Fibroblast of villous mesenchyme (primary cell): Measurements from ENCODE around the gene BHLHE40. TPM values are rescaled to one million over a fixed set of nuclear protein-coding genes. Genes with fewer than 3 reads are reported as not detected.

ENCODE experiments used
- DNase-seq: peaks from one replicate; pipeline ENCODE4 v3.0.0-alpha.2; 2010; ENCODE audit warnings: low read depth
- H3K4me3 ChIP-seq: 2 replicates; pipeline ENCODE4 v1.5.1; 2011; ENCODE audit warnings: low read depth, mild to moderate bottlenecking, low read length
- CTCF ChIP-seq: IDR thresholded peaks from 2 replicates; pipeline ENCODE4 v1.5.1; 2012; ENCODE audit warnings: low read depth, mild to moderate bottlenecking, low read length; ENCODE audit not compliant: insufficient read depth
- total RNA-seq: library from RNA; depleted of rRNA; stranded (reverse); fragments of >200 nt; gene quantifications from 2 replicates; pipeline ENCODE4 v1.2.3, GENCODE V29; 2012

The BHLHE40 gene
- total RNA-seq, 1 donor = 53.5 TPM

GRCh38 chr3:5012367-5012766, 33.1 kb downstream of the BHLHE40 start:
- no peak for TF ChIP-seq CTCF
- H3K4me3 ChIP-seq = no peak overlapping the region

GRCh38 chr3:5013021-5013906, 34.0 kb downstream of the BHLHE40 start:
- H3K4me3 ChIP-seq = no peak overlapping the region
- no peak for TF ChIP-seq CTCF
- DNase-seq = peak; percentile 55

More at GRCh38 chr3:5012367-5012766, 33.1 kb downstream of the BHLHE40 start:
- DNase-seq = no peak

- no peak for TF ChIP-seq CTCF
- H3K4me3 ChIP-seq = no peak overlapping the region
- DNase-seq = no peak
These were observed 35.2 kb downstream of the BHLHE40 start for GRCh38 chr3:5014391-5014790.

- DNase-seq = no peak
- H3K4me3 ChIP-seq = no peak overlapping the region
- TF ChIP-seq CTCF = no peak
These were observed 35.8 kb downstream of the BHLHE40 start for GRCh38 chr3:5015056-5015455.

GRCh38 chr3:5016211-5017161, 37.2 kb downstream of the BHLHE40 start:
- no peak overlapping the region for H3K4me3 ChIP-seq
- DNase-seq = peak; percentile 90
- TF ChIP-seq CTCF = no peak

GRCh38 chr3:5017925-5018531, 38.8 kb downstream of the BHLHE40 start:
- no peak overlapping the region for H3K4me3 ChIP-seq
- peak; percentile 72 for DNase-seq
- TF ChIP-seq CTCF = no peak
